Endothelial cell of umbilical vein (primary cell): Measurements from ENCODE around the gene CAMK2D. TPM values are rescaled to one million over a fixed set of nuclear protein-coding genes. Genes with fewer than 3 reads are reported as not detected.

Source experiments
- BruUV-seq: library from RNA; stranded (reverse); fragments of 400-500 nt; replicated peaks from 2 replicates; lab custom pipeline; 2021; lab: Mats Ljungman, UMichigan
- CTCF ChIA-PET: fragments of 300-600, 350-600 bp; sonication (Branson Sonifier 250); formaldehyde crosslinking; loops from one replicate; lab custom pipeline; 2021; ENCODE audit warnings: antibody characterized with exemption, inconsistent platforms; lab: Charles Lee
- POLR2A ChIA-PET: fragments of 300-600, 350-600 bp; sonication (Branson Sonifier 250); formaldehyde crosslinking; loops from one replicate; lab custom pipeline; 2021; ENCODE audit warnings: antibody characterized with exemption, inconsistent platforms; lab: Charles Lee
- DNase-seq: peaks from one replicate; pipeline ENCODE4 v3.0.0-alpha.2; 2011; ENCODE audit warnings: low read depth, low spot score
- FAIRE-seq: peaks from 2 replicates; lab custom pipeline; 2011; peaks lifted over from hg19 to GRCh38; lab: Jason Lieb, UNC
- H2AFZ ChIP-seq: 2 replicates; pipeline ENCODE4 v1.6.0; 2012; ENCODE audit warnings: low read depth, low read length, control low read depth, inconsistent platforms
- H3K27ac ChIP-seq: 2 replicates; pipeline ENCODE4 v1.5.1; 2011; ENCODE audit warnings: low read depth, mild to moderate bottlenecking, control low read depth, low read length, moderate library complexity; ENCODE audit not compliant: insufficient read depth
- H3K27me3 ChIP-seq, 2 experiments: 2 replicates each; pipeline versions ENCODE4 v1.6.0 to v1.6.1; 2011; ENCODE audit warnings: low read length in 2 of 2, mixed read lengths in 1 of 2; ENCODE audit not compliant: control insufficient read depth in 2 of 2, insufficient read depth in 2 of 2
- H3K36me3 ChIP-seq, 2 experiments: 2 replicates in 1 of 2; 3 replicates in 1 of 2; pipeline ENCODE4 v1.5.1; 2011; ENCODE audit warnings: low read length in 2 of 2, mild to moderate bottlenecking in 1 of 2, moderate library complexity in 1 of 2; ENCODE audit not compliant: control insufficient read depth in 2 of 2, insufficient read depth in 2 of 2; ENCODE audit errors: extremely low read depth in 1 of 2
- H3K4me1 ChIP-seq: 3 replicates; pipeline ENCODE4 v1.5.1; 2011; ENCODE audit warnings: mild to moderate bottlenecking, low read length; ENCODE audit not compliant: control insufficient read depth, insufficient read depth; ENCODE audit errors: extremely low read depth
- H3K4me2 ChIP-seq: 2 replicates; pipeline ENCODE4 v1.6.1; 2011; ENCODE audit warnings: low read length, control low read depth, mixed read lengths; ENCODE audit not compliant: insufficient read depth
- H3K4me3 ChIP-seq, 3 experiments: fragments of 200-600 bp in 1 of 3; sonication (generic), shearing (Covaris generic) in 1 of 3; replicated peaks in 1 of 3; 2 replicates each; pipeline ENCODE4 v1.5.1; 2011 to 2016; ENCODE audit warnings: control low read depth in 3 of 3, low read length in 3 of 3, mild to moderate bottlenecking in 2 of 3, inconsistent platforms in 1 of 3, low read depth in 1 of 3, moderate library complexity in 1 of 3; ENCODE audit not compliant: insufficient read depth in 1 of 3
- H3K79me2 ChIP-seq: 2 replicates; pipeline ENCODE4 v1.6.0; 2012; ENCODE audit warnings: low read length, inconsistent platforms; ENCODE audit not compliant: control insufficient read depth, insufficient read depth
- H3K9ac ChIP-seq: replicated peaks from 2 replicates; pipeline ENCODE3; 2011; ENCODE audit warnings: low read length, control low read depth; ENCODE audit not compliant: insufficient read depth; ENCODE audit errors: extremely low read depth
- H3K9me1 ChIP-seq: replicated peaks from 3 replicates; pipeline ENCODE4 v1.6.0; 2011; ENCODE audit warnings: mild to moderate bottlenecking, low read length; ENCODE audit not compliant: control insufficient read depth, insufficient read depth; ENCODE audit errors: extremely low read depth
- H3K9me3 ChIP-seq: replicated peaks from 2 replicates; pipeline ENCODE4 v1.5.1; 2012; ENCODE audit warnings: low read length, inconsistent platforms; ENCODE audit not compliant: control insufficient read depth, insufficient read depth
- H4K20me1 ChIP-seq: replicated peaks from 2 replicates; pipeline ENCODE3; 2011; ENCODE audit warnings: mild to moderate bottlenecking, low read length; ENCODE audit not compliant: control insufficient read depth, insufficient read depth; ENCODE audit errors: extremely low read depth
- EZH2 ChIP-seq: IDR thresholded peaks from 2 replicates; pipeline ENCODE4 v1.6.1; 2012; ENCODE audit warnings: borderline replicate concordance, low read depth, mild to moderate bottlenecking, moderate library complexity, low read length, inconsistent platforms; ENCODE audit not compliant: severe bottlenecking
- FOS ChIP-seq: IDR thresholded peaks from 2 replicates; pipeline ENCODE4 v1.6.1; 2011; ENCODE audit warnings: mild to moderate bottlenecking, low read length, moderate library complexity, borderline replicate concordance; ENCODE audit not compliant: insufficient read depth
- GATA2 ChIP-seq: IDR thresholded peaks from 2 replicates; pipeline ENCODE4 v1.7.0; 2011; ENCODE audit warnings: low read depth, mild to moderate bottlenecking, moderate library complexity, mixed read lengths, low read length; ENCODE audit not compliant: insufficient read length, insufficient read depth
- JUN ChIP-seq: IDR thresholded peaks from 2 replicates; pipeline ENCODE4 v1.6.1; 2011; ENCODE audit warnings: borderline replicate concordance, low read depth; ENCODE audit not compliant: insufficient read length, insufficient read depth
- MYC ChIP-seq: IDR thresholded peaks from one replicate; pipeline ENCODE4 v1.6.1; 2011; ENCODE audit warnings: mild to moderate bottlenecking, low read depth, low read length
- POLR2A ChIP-seq: IDR thresholded peaks from 2 replicates; pipeline ENCODE4 v1.6.1; 2012; ENCODE audit warnings: low read depth, mild to moderate bottlenecking, control low read depth, low read length
- POLR2AphosphoS5 ChIP-seq: IDR thresholded peaks from 2 replicates; pipeline ENCODE4 v1.6.1; 2012; ENCODE audit warnings: low read depth, mild to moderate bottlenecking, control low read depth, low read length, moderate library complexity; ENCODE audit not compliant: insufficient read depth
- dilution Hi-C: fragments of 300-500 bp; cut with MboI; formaldehyde crosslinking; loops from one replicate; pipeline ENCODE4 v1.15.0; 2019; ENCODE audit warnings: low sequenced_read_pairs; ENCODE audit not compliant: extremely low pct_ligation_motif_present
- intact Hi-C: fragments of 100-400 bp; cut with micrococcal nuclease; formaldehyde crosslinking; loops from one replicate; pipeline ENCODE4 v1.10.0; 2022
- polyA plus RNA-seq, 4 experiments: library from polyadenylated mRNA; depleted of rRNA in 3 of 4; stranded (reverse) in 3 of 4; unstranded in 1 of 4; fragments of >200 nt; gene quantifications; 2 replicates each; pipeline versions ENCODE4 v1.2.1 to v1.2.3, GENCODE V29; 2011 to 2012; ENCODE audit warnings: missing spikeins in 1 of 4
- total RNA-seq: library from RNA; stranded (reverse); gene quantifications from 2 replicates; pipeline ENCODE4 v1.2.3, GENCODE V29; 2021
- TF ChIP-seq, protein P1 (sequence below), 2 donors: IDR thresholded peaks; 1 replicate in 1 of 2; 2 replicates in 1 of 2; pipeline ENCODE4 v1.5.1; 2011; ENCODE audit warnings: low read length in 2 of 2, mild to moderate bottlenecking in 2 of 2, moderate library complexity in 2 of 2, control low read depth in 1 of 2, inconsistent platforms in 1 of 2, low read depth in 1 of 2; ENCODE audit not compliant: insufficient read depth in 1 of 2; ENCODE audit errors: extremely low read depth in 1 of 2
- TF ChIP-seq, protein P2 (sequence below): IDR thresholded peaks from 2 replicates; pipeline ENCODE4 v1.6.1; 2011; ENCODE audit not compliant: insufficient read depth, insufficient read length

CAMK2D gene
- total and polyA plus RNA-seq, 2 donors (not counting 3 experiments of a cell fraction or from before 2014, with no cell fraction given): 10.4 to 30.7 TPM

DNA sequence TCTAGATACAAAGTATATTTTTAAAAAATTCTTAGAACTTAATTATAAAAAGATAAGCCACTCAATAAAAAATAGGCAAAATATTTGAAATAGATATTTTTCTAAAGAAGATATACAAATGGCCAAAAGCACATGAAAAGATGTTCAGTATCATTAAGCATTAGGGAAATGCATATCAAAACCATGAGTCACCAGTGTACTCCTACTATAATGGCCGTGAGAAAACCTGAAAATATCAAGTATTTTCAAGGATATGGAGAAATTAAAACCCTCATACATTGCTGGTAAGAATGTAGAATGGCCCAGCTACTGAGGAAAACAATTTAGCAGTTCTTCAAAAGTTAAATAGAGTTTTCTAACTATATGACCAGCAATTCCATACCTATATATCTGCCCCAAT lies 337.9 kb downstream of the CAMK2D start:
- Histone ChIP-seq H3K9me3 (no peaks in the 10 kb centered on the region), H3K36me3 (no peaks in the 10 kb centered on the region), H3K79me2 (no peaks in the 10 kb centered on the region), H3K27me3 (no peaks in the 10 kb centered on the region), H3K9ac (no peak overlapping the region), H3K4me1 (no peaks in the 10 kb centered on the region), H3K4me3 (no peak overlapping the region), H3K9me1 (no peaks in the 10 kb centered on the region), H4K20me1 (no peaks in the 10 kb centered on the region), H3K4me2 (no peak overlapping the region), H2AFZ (no peak overlapping the region), H3K27ac (no peak overlapping the region)
- DNase-seq: no peak
- BruUV-seq: no TSS peak
- dilution Hi-C loops (no loop called here), intact Hi-C loops (no loop called here)
- TF ChIP-seq POLR2AphosphoS5: no peak
- TF ChIP-seq FOS: peak; percentile 35
- TF ChIP-seq, protein P1, sequence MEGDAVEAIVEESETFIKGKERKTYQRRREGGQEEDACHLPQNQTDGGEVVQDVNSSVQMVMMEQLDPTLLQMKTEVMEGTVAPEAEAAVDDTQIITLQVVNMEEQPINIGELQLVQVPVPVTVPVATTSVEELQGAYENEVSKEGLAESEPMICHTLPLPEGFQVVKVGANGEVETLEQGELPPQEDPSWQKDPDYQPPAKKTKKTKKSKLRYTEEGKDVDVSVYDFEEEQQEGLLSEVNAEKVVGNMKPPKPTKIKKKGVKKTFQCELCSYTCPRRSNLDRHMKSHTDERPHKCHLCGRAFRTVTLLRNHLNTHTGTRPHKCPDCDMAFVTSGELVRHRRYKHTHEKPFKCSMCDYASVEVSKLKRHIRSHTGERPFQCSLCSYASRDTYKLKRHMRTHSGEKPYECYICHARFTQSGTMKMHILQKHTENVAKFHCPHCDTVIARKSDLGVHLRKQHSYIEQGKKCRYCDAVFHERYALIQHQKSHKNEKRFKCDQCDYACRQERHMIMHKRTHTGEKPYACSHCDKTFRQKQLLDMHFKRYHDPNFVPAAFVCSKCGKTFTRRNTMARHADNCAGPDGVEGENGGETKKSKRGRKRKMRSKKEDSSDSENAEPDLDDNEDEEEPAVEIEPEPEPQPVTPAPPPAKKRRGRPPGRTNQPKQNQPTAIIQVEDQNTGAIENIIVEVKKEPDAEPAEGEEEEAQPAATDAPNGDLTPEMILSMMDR (IDR thresholded peaks at IDR 0.05; ENCODE audit: extremely low read depth in 1 of 2, insufficient read depth in 1 of 2, low read depth in 1 of 2, low read length in 2 of 2): no peak
- no peak for TF ChIP-seq EZH2
- TF ChIP-seq GATA2: no peak
- no peak for TF ChIP-seq POLR2A
- POLR2A ChIA-PET: no interaction called here
- no peak for FAIRE-seq
- CTCF ChIA-PET: no interaction called here

DNA sequence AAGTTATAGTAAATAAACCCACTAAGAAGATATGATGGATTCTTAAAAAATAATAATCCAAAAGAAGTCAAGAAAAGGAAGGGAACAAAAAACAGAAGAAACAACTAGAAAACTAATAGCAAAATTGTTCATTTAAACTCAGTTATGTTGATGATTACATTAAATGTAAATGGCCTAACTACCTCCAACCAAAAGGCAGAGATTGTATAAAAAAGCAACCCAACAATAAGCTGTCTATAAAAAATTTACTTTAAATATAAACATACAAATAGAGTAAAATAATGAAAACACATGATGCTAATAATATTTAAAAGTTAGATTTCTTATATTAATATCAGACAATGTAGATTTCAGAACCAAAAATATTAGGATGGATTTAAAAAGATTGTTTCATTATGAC lies 340.6 kb downstream of the CAMK2D start:
- dilution Hi-C loops: no loop called here

More for the DNA sequence above, 340.6 kb downstream of the CAMK2D start:
- no peaks in the 10 kb centered on the region for H3K79me2 ChIP-seq
- BruUV-seq: no TSS peak
- no peaks in the 10 kb centered on the region for H3K27me3 ChIP-seq
- TF ChIP-seq GATA2 (no peak), POLR2A (no peak), MYC (no peak), FOS (no peak), POLR2AphosphoS5 (no peak), EZH2 (no peak), JUN (no peak)
- TF ChIP-seq, protein P2, sequence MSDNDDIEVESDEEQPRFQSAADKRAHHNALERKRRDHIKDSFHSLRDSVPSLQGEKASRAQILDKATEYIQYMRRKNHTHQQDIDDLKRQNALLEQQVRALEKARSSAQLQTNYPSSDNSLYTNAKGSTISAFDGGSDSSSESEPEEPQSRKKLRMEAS: no peak
- TF ChIP-seq, protein P1 (IDR thresholded peaks at IDR 0.05; ENCODE audit: extremely low read depth in 1 of 2, insufficient read depth in 1 of 2, low read depth in 1 of 2, low read length in 2 of 2): no peak
- no peak overlapping the region for H2AFZ ChIP-seq
- DNase-seq (no peak), FAIRE-seq (no peak)
- no peak overlapping the region for H3K4me2 ChIP-seq
- H3K4me3 ChIP-seq: no peak overlapping the region
- POLR2A ChIA-PET: interaction anchor here (0.6 kb wide), 1 partner anchor 274 kb away, joined by 3 read pairs; no protein-coding TSS in a partner anchor
- H3K36me3 ChIP-seq: no peaks in the 10 kb centered on the region
- H3K9me1 ChIP-seq: no peaks in the 10 kb centered on the region
- H3K9ac ChIP-seq: no peak overlapping the region
- H3K9me3 ChIP-seq: no peaks in the 10 kb centered on the region
- H4K20me1 ChIP-seq: no peaks in the 10 kb centered on the region
- no peaks in the 10 kb centered on the region for H3K4me1 ChIP-seq
- no peak overlapping the region for H3K27ac ChIP-seq
- intact Hi-C loops: no loop called here
- CTCF ChIA-PET: no interaction called here
